CD4-positive, alpha-beta T cell treated with Interleukin-15 for 1 hour (primary cell): Measurements from ENCODE around the gene MEF2C.
"Not testable (repeated sequence)": the region's sequence is repeated elsewhere in the genome, so short reads cannot be mapped to it uniquely, and the experiment has no call there.

Source experiments
- DNase-seq: peaks from one replicate; pipeline ENCODE4 v3.0.0-alpha.2; 2020

MEF2C gene

GRCh38 chr5:88798933-88799332 lies 84.1 kb downstream of the MEF2C start:
- not testable (repeated sequence) for DNase-seq

GRCh38 chr5:88793797-88794196 lies 89.2 kb downstream of the MEF2C start:
- not testable (repeated sequence) for DNase-seq

- DNase-seq, result no peak
Observed at GRCh38 chr5:88792144-88792840, 90.7 kb downstream of the MEF2C start.

GRCh38 chr5:88787856-88788255 lies 95.1 kb downstream of the MEF2C start:
- no peak for DNase-seq

- no peak for DNase-seq
Observed at GRCh38 chr5:88786789-88787188, 96.2 kb downstream of the MEF2C start.

- no peak for DNase-seq
Observed at GRCh38 chr5:88785746-88786565, 97.0 kb downstream of the MEF2C start.

GRCh38 chr5:88782571-88782970 lies 100.4 kb downstream of the MEF2C start:
- DNase-seq, result no peak

GRCh38 chr5:88780736-88781135 lies 102.2 kb downstream of the MEF2C start:
- DNase-seq, result no peak

- DNase-seq, result no peak
Observed at GRCh38 chr5:88778736-88779135, 104.2 kb downstream of the MEF2C start.

GRCh38 chr5:88776692-88777091 lies 106.3 kb downstream of the MEF2C start:
- DNase-seq, result no peak

GRCh38 chr5:88772831-88773230 lies 110.2 kb downstream of the MEF2C start:
- DNase-seq, result no peak

GRCh38 chr5:88772047-88772446 lies 110.9 kb downstream of the MEF2C start:
- no peak for DNase-seq

GRCh38 chr5:88770276-88771257 lies 112.4 kb downstream of the MEF2C start:
- DNase-seq, result no peak

- no peak for DNase-seq
Observed at GRCh38 chr5:88769165-88769564, 113.8 kb downstream of the MEF2C start.

- DNase-seq, result no peak
Observed at GRCh38 chr5:88768411-88768810, 114.6 kb downstream of the MEF2C start.

- no peak for DNase-seq
Observed at GRCh38 chr5:88765798-88766197, 117.2 kb downstream of the MEF2C start.

- DNase-seq, result no peak
Observed at GRCh38 chr5:88765171-88765570, 117.8 kb downstream of the MEF2C start.

GRCh38 chr5:88761939-88762338 lies 121.0 kb downstream of the MEF2C start:
- no peak for DNase-seq

- no peak for DNase-seq
Observed at GRCh38 chr5:88761269-88761850, 121.6 kb downstream of the MEF2C start.

- DNase-seq, result no peak
Observed at GRCh38 chr5:88760527-88760926, 122.5 kb downstream of the MEF2C start.

- no peak for DNase-seq
Observed at GRCh38 chr5:88758591-88758990, 124.4 kb downstream of the MEF2C start.

GRCh38 chr5:88758184-88758583 lies 124.8 kb downstream of the MEF2C start:
- DNase-seq, result no peak

GRCh38 chr5:88756953-88757352 lies 126.0 kb downstream of the MEF2C start:
- DNase-seq, result no peak
